Vagina (tissue), 2 donors: ENCODE results near the gene CLDN7.

Experiments used
- CTCF ChIP-seq, 3 experiments: fragments of 450-650 bp in 2 of 3; fragments of 200-600 bp in 1 of 3; sonication (generic) in 1 of 3; IDR thresholded peaks; one replicate each; pipeline ENCODE4 v1.5.1; 2017 to 2019; ENCODE audit warnings: antibody characterized with exemption in 3 of 3, mild to moderate bottlenecking in 2 of 3, moderate library complexity in 2 of 3
- POLR2A ChIP-seq, 2 donors: fragments of 450-650 bp; IDR thresholded peaks; one replicate each; pipeline ENCODE4 v1.6.1; 2017; ENCODE audit warnings: antibody characterized with exemption in 2 of 2, mild to moderate bottlenecking in 2 of 2, moderate library complexity in 2 of 2
- POLR2AphosphoS5 ChIP-seq, 2 donors: sonication (generic); formaldehyde crosslinking; IDR thresholded peaks; one replicate each; pipeline ENCODE4 v1.9.0; 2017; ENCODE audit warnings: antibody characterized with exemption in 2 of 2, mild to moderate bottlenecking in 2 of 2, low read depth in 1 of 2; ENCODE audit not compliant: insufficient read depth in 1 of 2

DNA sequence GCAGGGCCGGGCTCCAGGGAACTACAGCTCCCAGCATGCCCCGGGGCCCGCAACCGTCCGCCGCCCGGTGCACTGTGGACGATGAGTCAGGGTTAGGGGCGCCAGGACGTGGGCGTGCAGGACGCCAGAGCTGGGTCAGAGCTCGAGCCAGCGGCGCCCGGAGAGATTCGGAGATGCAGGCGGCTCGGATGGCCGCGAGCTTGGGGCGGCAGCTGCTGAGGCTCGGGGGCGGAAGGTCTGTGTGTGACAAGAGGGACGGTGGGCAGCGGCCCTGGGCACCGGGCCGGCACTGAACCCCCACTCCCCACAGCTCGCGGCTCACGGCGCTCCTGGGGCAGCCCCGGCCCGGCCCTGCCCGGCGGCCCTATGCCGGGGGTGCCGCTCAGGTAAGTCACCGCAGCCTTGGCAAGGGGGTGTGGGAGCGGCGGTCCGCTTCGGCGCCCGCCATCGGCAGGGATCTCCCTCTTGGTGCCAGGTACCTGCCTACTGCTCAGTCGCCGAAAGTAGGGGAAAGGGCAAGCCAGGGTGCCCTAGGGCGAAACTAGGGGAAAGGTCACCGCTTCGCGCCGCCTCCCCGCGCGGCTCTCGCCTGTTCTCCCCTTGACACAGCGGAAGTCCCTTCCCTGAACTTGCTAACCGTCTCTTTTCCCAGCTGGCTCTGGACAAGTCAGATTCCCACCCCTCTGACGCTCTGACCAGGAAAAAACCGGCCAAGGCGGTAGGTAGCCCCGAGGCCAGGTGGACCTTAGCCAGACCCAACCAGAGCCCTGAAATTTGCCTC, 42.3 kb downstream of the CLDN7 start, which contains the start of the genes ACADVL and DLG4:
- TF ChIP-seq POLR2A (IDR thresholded peaks at IDR 0.05) (peak in 1 of 2 donors; percentile 75), CTCF (IDR thresholded peaks at IDR 0.05) (no peak), POLR2AphosphoS5 (IDR thresholded peaks at IDR 0.05; ENCODE audit: insufficient read depth in 1 of 2, low read depth in 1 of 2) (peak; percentile 96 to 97)
